Body of pancreas (tissue), 4 donors: Measurements from ENCODE around the gene PROM2. TPM values are rescaled to one million over a fixed set of nuclear protein-coding genes. Genes with fewer than 3 reads are reported as not detected.
"Not testable (repeated sequence)": the region's sequence is repeated elsewhere in the genome, so short reads cannot be mapped to it uniquely, and the experiment has no call there.

Experiments used
- ATAC-seq: fragments of 150-250 bp; one replicate; pipeline ENCODE4 v1.9.1; 2016
- DNase-seq, 4 donors: peaks; one replicate each; pipeline ENCODE4 v3.0.0-alpha.2; 2019
- H3K27ac ChIP-seq, 4 donors: fragments of 200-600 bp; sonication (generic); 1 replicate in 3 of 4; 2 replicates in 1 of 4; pipeline versions ENCODE4 v1.5.1 to v1.6.1; 2016 to 2019; ENCODE audit warnings: mild to moderate bottlenecking in 1 of 4, mixed read lengths in 1 of 4, moderate library complexity in 1 of 4
- H3K27me3 ChIP-seq, 2 donors: fragments of 200-600 bp; sonication (generic); one replicate each; pipeline ENCODE4 v1.6.0; 2016; ENCODE audit warnings: mild to moderate bottlenecking in 1 of 2
- H3K36me3 ChIP-seq, 2 donors: fragments of 200-600 bp; sonication (generic); replicated peaks in 1 of 2; 2 replicates each; pipeline ENCODE4 v1.5.1; 2016; ENCODE audit warnings: low read depth in 2 of 2; ENCODE audit not compliant: insufficient read depth in 1 of 2
- H3K4me1 ChIP-seq: fragments of 200-600 bp; sonication (generic); one replicate; pipeline ENCODE4 v1.6.0; 2016
- H3K4me3 ChIP-seq, 2 donors: fragments of 200-600 bp; sonication (generic); 1 replicate in 1 of 2; 2 replicates in 1 of 2; pipeline ENCODE4 v1.5.1; 2016 to 2019
- H3K9me3 ChIP-seq, 3 donors: fragments of 200-600 bp; sonication (generic); 1 replicate in 2 of 3; 2 replicates in 1 of 3; pipeline ENCODE4 v1.5.1; 2016
- CTCF ChIP-seq, 7 experiments: fragments of 450-650 bp in 4 of 7; fragments of 200-600 bp in 3 of 7; sonication (generic) in 3 of 7; IDR thresholded peaks; one replicate each; pipeline ENCODE4 v1.5.1; 2016 to 2019; ENCODE audit warnings: antibody characterized with exemption in 7 of 7
- POLR2A ChIP-seq, 3 donors: fragments of 450-650 bp; IDR thresholded peaks; one replicate each; pipeline ENCODE4 v1.6.1; 2016; ENCODE audit warnings: antibody characterized with exemption in 3 of 3, mild to moderate bottlenecking in 2 of 3
- WGBS, 2 donors: methylation state at CpG; one replicate each; pipeline ENCODE4 v1.1.5; 2017; 5-methylcytosine and 5-hydroxymethylcytosine counted together
- intact Hi-C: fragments of 100-400 bp; cut with DNase I; formaldehyde crosslinking; loops from one replicate; pipeline ENCODE4 v1.15.1; 2023
- total RNA-seq, 2 donors: library from RNA; depleted of rRNA; stranded (reverse); fragments of >200 nt; gene quantifications; one replicate each; pipeline ENCODE4 v1.1.0, GENCODE V29; 2016

The PROM2 gene
- total RNA-seq, 2 donors from 2014 or later = 17.6 to 31.6 TPM

DNA sequence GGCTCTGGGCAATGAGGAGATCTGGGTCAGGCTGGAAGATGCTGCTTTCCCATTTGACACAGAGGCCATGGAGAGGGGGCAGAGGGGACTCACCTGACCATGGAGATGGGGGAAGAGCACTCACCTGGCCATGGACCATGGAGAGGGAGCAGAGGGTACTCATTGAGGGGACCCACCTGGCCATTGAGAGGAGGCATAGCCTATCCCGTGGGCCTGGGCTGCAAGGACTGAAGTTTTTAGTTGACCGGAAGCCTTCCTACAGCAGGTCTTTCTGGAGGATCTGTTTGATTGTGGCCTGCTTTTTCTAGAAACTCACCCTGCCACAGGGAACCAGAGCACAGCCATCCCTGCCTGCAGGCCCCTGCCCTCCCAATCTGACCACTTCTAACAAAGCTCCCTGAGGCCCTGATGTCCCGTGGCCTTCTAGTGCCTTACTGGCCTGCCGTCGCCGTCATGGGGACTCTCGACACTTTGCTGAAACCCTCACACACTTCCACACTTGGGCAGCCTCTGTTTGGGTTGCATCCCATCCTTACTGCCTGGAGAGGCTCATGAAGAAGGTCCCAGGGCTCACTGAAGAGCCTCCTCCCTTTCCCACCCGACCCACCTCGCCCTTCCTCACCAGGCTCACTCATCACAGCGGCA lies 5.1 kb upstream of the PROM2 start:
- no peak overlapping the region for H3K4me3 ChIP-seq
- intact Hi-C loops = no loop called here
- H3K4me1 ChIP-seq = peaks cover 13% of the 10 kb centered on the region
- WGBS, 2 donors = 88 to 95% methylated on average over 10 of the region's 10 CpGs
- DNase-seq (peak in 2 of 4 donors; percentile 0 to 6), ATAC-seq (no peak)
- no peaks in the 10 kb centered on the region for H3K27me3 ChIP-seq
- no peaks in the 10 kb centered on the region for H3K36me3 ChIP-seq
- H3K9me3 ChIP-seq = no peaks in the 10 kb centered on the region
- TF ChIP-seq CTCF (IDR thresholded peaks at IDR 0.05) (no peak), POLR2A (IDR thresholded peaks at IDR 0.05) (no peak)
- H3K27ac ChIP-seq = no peak overlapping the region

- H3K27me3 ChIP-seq, H3K4me3 ChIP-seq, H3K9me3 ChIP-seq, ATAC-seq, intact Hi-C loops, H3K27ac ChIP-seq, H3K36me3 ChIP-seq: not testable (repeated sequence)
- peak in 1 of 4 donors; percentile 5 for DNase-seq
- H3K4me1 ChIP-seq = peaks cover 19% of the 10 kb centered on the region
- WGBS, 2 donors = 94 to 96% methylated on average over 5 of the region's 5 CpGs
Observed at GRCh38 chr2:95269745-95270144, 4.5 kb upstream of the PROM2 start.

DNA sequence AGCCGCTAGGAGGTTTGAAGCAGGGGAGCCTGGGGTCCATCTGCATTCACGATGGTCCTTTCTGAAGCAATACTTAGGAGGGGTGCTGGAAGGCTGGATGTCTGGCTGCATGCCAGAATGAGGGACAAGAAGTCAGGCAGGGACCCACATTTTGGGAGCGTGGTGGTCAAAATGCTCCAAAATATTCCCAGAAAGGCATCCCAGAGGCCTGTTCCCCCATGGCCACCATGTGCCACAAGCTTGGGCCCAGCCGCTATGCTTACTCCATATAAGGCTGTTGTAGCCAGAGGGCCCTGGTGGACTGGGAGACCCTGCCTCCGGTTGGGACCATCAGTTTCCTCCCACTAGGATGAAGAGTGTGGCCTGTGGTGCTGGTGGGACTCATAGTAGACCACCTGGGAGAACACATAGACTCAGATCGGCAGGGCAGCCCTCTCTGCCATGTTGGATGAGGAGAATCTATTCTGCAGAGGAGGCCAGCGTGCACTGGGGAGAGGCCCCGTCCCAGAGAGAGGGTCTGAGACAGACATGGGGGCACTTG lies 3.6 kb upstream of the PROM2 start:
- no peak for ATAC-seq
- H3K4me3 ChIP-seq = no peak overlapping the region
- intact Hi-C loops = no loop called here
- H3K9me3 ChIP-seq = no peaks in the 10 kb centered on the region
- H3K27me3 ChIP-seq = no peaks in the 10 kb centered on the region
- peak in 2 of 4 donors; percentile 1 to 11 for DNase-seq
- H3K4me1 ChIP-seq = peaks cover 27% of the 10 kb centered on the region
- H3K27ac ChIP-seq = no peak overlapping the region
- WGBS, 2 donors = 82% methylated on average over 5 to 8 of the region's 8 CpGs
- no peaks in the 10 kb centered on the region for H3K36me3 ChIP-seq
- TF ChIP-seq POLR2A (IDR thresholded peaks at IDR 0.05) (no peak), CTCF (IDR thresholded peaks at IDR 0.05) (no peak)

DNA sequence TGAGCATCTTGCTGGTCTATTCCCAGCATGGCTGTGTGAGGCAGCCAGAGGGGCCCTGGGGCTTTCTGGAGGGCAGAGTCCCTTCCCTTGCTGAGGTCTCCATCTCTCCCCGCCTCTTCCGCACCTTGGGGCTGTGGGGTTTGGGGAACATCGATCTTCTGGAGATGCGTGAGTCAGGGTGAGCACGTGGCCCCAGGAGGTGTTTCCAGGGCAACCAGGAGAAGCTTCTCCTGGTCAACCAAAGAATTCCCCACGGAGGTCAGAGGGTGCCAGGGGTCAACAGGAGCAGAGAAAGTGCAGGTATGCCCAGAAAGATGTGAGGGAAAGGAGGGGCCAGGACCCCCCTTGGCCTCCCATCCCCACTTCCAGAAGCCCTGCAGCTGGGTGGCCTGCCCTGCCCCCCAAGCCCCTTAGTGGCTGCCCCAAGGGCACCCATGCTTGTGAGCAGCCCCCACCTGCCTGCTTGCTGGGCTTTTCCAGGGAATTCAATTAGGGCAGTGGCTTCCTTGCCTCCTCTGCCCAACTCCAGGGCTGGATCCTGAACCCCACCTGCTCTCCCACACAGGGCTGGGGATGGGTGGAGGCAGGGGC lies 2.8 kb upstream of the PROM2 start:
- DNase-seq = peak in 2 of 4 donors; percentile 1 to 8
- H3K9me3 ChIP-seq = no peaks in the 10 kb centered on the region
- ATAC-seq = no peak
- no peaks in the 10 kb centered on the region for H3K27me3 ChIP-seq
- no peaks in the 10 kb centered on the region for H3K36me3 ChIP-seq
- peaks cover 36% of the 10 kb centered on the region for H3K4me1 ChIP-seq
- WGBS, 2 donors = 66 to 73% methylated on average over 6 of the region's 6 CpGs
- no peak overlapping the region for H3K4me3 ChIP-seq
- TF ChIP-seq CTCF (IDR thresholded peaks at IDR 0.05) = no peak
- TF ChIP-seq POLR2A (IDR thresholded peaks at IDR 0.05) = no peak
- intact Hi-C loops = no loop called here
- H3K27ac ChIP-seq = no peak overlapping the region

- no peak overlapping the region for H3K4me3 ChIP-seq
- no peak for TF ChIP-seq CTCF (IDR thresholded peaks at IDR 0.05)
- TF ChIP-seq POLR2A (IDR thresholded peaks at IDR 0.05) = no peak
- H3K27ac ChIP-seq = no peak overlapping the region
- no peaks in the 10 kb centered on the region for H3K27me3 ChIP-seq
- 87 to 91% methylated on average over 6 of the region's 6 CpGs for WGBS, 2 donors
- intact Hi-C loops = no loop called here
- peaks cover 45% of the 10 kb centered on the region for H3K4me1 ChIP-seq
- DNase-seq (peak in 1 of 4 donors; percentile 5), ATAC-seq (no peak)
- no peaks in the 10 kb centered on the region for H3K9me3 ChIP-seq
- H3K36me3 ChIP-seq = no peaks in the 10 kb centered on the region
Observed at GRCh38 chr2:95272299-95272751, 1.9 kb upstream of the PROM2 start.
